Mesothelial cell of epicardium (in vitro differentiated cells): Measurements from ENCODE around the gene OTOA. TPM values are rescaled to one million over a fixed set of nuclear protein-coding genes. Genes with fewer than 3 reads are reported as not detected.
"Not testable (repeated sequence)": the region's sequence is repeated elsewhere in the genome, so short reads cannot be mapped to it uniquely, and the experiment has no call there.

Experiments used
- DNase-seq, 2 experiments: peaks; one replicate each; pipeline ENCODE4 v3.0.0; 2021; ENCODE audit warnings: low spot score in 2 of 2; ENCODE audit not compliant: unreplicated experiment in 2 of 2
- H3K27ac Mint-ChIP-seq: 2 replicates; pipeline ENCODE4 v1.8.0; 2021; ENCODE audit warnings: mixed read lengths
- H3K27me3 Mint-ChIP-seq: 2 replicates; pipeline ENCODE4 v1.8.0; 2021; ENCODE audit warnings: low read depth, mixed read lengths
- H3K36me3 Mint-ChIP-seq: 2 replicates; pipeline ENCODE4 v1.8.0; 2021; ENCODE audit warnings: mixed read lengths
- H3K4me1 Mint-ChIP-seq: 2 replicates; pipeline ENCODE4 v1.8.0; 2021; ENCODE audit warnings: mixed read lengths
- H3K4me3 Mint-ChIP-seq: 2 replicates; pipeline ENCODE4 v1.8.0; 2021; ENCODE audit warnings: mild to moderate bottlenecking, moderate library complexity, mixed read lengths
- H3K9me3 Mint-ChIP-seq: 2 replicates; pipeline ENCODE4 v1.8.0; 2021; ENCODE audit warnings: mixed read lengths
- CTCF ChIP-seq: fragments of 200-600 bp; sonication (generic); IDR thresholded peaks from one replicate; pipeline ENCODE4 v1.5.0; 2021; ENCODE audit warnings: antibody characterized with exemption; ENCODE audit not compliant: unreplicated experiment
- total RNA-seq: library from RNA; stranded (reverse); gene quantifications from 3 replicates; pipeline ENCODE4 v1.2.1, GENCODE V29; 2021

OTOA gene
- total RNA-seq, 1 donor from 2014 or later, result 0.25 TPM

GRCh38 chr16:21708533-21709115 lies 44.9 kb downstream of the OTOA start:
- H3K4me1 Mint-ChIP-seq, result no peaks in the 10 kb centered on the region
- H3K27ac Mint-ChIP-seq, result no peak overlapping the region
- H3K9me3 Mint-ChIP-seq, result no peaks in the 10 kb centered on the region
- H3K27me3 Mint-ChIP-seq, result peaks cover 9% of the 10 kb centered on the region
- DNase-seq, result peak; percentile 59 to 79
- TF ChIP-seq CTCF, result peak; percentile 66
- no peak overlapping the region for H3K4me3 Mint-ChIP-seq
- H3K36me3 Mint-ChIP-seq, result no peaks in the 10 kb centered on the region

- no peaks in the 10 kb centered on the region for H3K36me3 Mint-ChIP-seq
- no peak overlapping the region for H3K4me3 Mint-ChIP-seq
- no peak overlapping the region for H3K27ac Mint-ChIP-seq
- no peak for TF ChIP-seq CTCF
- H3K9me3 Mint-ChIP-seq, result no peaks in the 10 kb centered on the region
- H3K4me1 Mint-ChIP-seq, result no peaks in the 10 kb centered on the region
- no peak for DNase-seq
- H3K27me3 Mint-ChIP-seq, result peaks cover 12% of the 10 kb centered on the region
Observed at GRCh38 chr16:21710938-21711337, 47.2 kb downstream of the OTOA start.

- no peak for TF ChIP-seq CTCF
- peaks cover 14% of the 10 kb centered on the region for H3K27me3 Mint-ChIP-seq
- H3K4me1 Mint-ChIP-seq, result no peaks in the 10 kb centered on the region
- DNase-seq, result no peak
- no peak overlapping the region for H3K27ac Mint-ChIP-seq
- H3K9me3 Mint-ChIP-seq, result no peaks in the 10 kb centered on the region
- no peaks in the 10 kb centered on the region for H3K36me3 Mint-ChIP-seq
- H3K4me3 Mint-ChIP-seq, result no peak overlapping the region
Observed at GRCh38 chr16:21713549-21714368, 50.0 kb downstream of the OTOA start.

GRCh38 chr16:21714369-21714618 lies 50.5 kb downstream of the OTOA start:
- H3K27ac Mint-ChIP-seq, H3K4me1 Mint-ChIP-seq, H3K4me3 Mint-ChIP-seq, H3K9me3 Mint-ChIP-seq, H3K36me3 Mint-ChIP-seq, DNase-seq: not testable (repeated sequence)
- H3K27me3 Mint-ChIP-seq, result peaks cover 14% of the 10 kb centered on the region

- Mint-ChIP-seq H3K9me3 (no peaks in the 10 kb centered on the region), H3K27ac (no peak overlapping the region), H3K4me3 (no peak overlapping the region), H3K36me3 (no peaks in the 10 kb centered on the region), H3K4me1 (no peaks in the 10 kb centered on the region), H3K27me3 (peaks cover 12% of the 10 kb centered on the region)
- no peak for DNase-seq
- TF ChIP-seq CTCF, result no peak
Observed at GRCh38 chr16:21717608-21718007, 53.8 kb downstream of the OTOA start.

- TF ChIP-seq CTCF, result no peak
- H3K27ac Mint-ChIP-seq, result no peak overlapping the region
- no peaks in the 10 kb centered on the region for H3K4me1 Mint-ChIP-seq
- H3K36me3 Mint-ChIP-seq, result no peaks in the 10 kb centered on the region
- H3K9me3 Mint-ChIP-seq, result no peaks in the 10 kb centered on the region
- DNase-seq, result no peak
- peaks cover 20% of the 10 kb centered on the region for H3K27me3 Mint-ChIP-seq
- H3K4me3 Mint-ChIP-seq, result no peak overlapping the region
Observed at GRCh38 chr16:21719283-21719682, 55.5 kb downstream of the OTOA start.
